Measurements from ENCODE around the gene FKRP. TPM values are rescaled to one million over a fixed set of nuclear protein-coding genes. Genes with fewer than 3 reads are reported as not detected.

Gene FKRP
- total and polyA plus RNA-seq, 2 of the 13 experiments (the other 11 are each of a cell fraction or from before 2014, with no cell fraction given), result 7.3 to 9.8 TPM

GRCh38 chr19:46704379-46705076, 41.3 kb upstream of the FKRP start (continued):
- TF ChIP-seq ZXDC (CRISPR knock-in tag; IDR thresholded peaks at IDR 0.05), result no peak
- no peak for TF ChIP-seq YEATS4 (CRISPR knock-in tag; IDR thresholded peaks at IDR 0.05; ENCODE audit: borderline replicate concordance)
- no peak for TF ChIP-seq IKZF5 (CRISPR knock-in tag; IDR thresholded peaks at IDR 0.05)
- no peak for TF ChIP-seq ZFP1 (CRISPR knock-in tag; IDR thresholded peaks at IDR 0.05)
- no peak for TF ChIP-seq ZSCAN12 (CRISPR knock-in tag; IDR thresholded peaks at IDR 0.05)
- TF ChIP-seq BATF2 (CRISPR knock-in tag; IDR thresholded peaks at IDR 0.05), result no peak
- peak; percentile 38; the same call in 1 of the 2 replicates for TF ChIP-seq GABPB1 (CRISPR knock-in tag; IDR thresholded peaks at IDR 0.05)
- no peak for TF ChIP-seq NR0B2 (CRISPR knock-in tag; IDR thresholded peaks at IDR 0.05)
- TF ChIP-seq ZNF121 (CRISPR knock-in tag; IDR thresholded peaks at IDR 0.05), result no peak
- TF ChIP-seq STAG1 (CRISPR knock-in tag; IDR thresholded peaks at IDR 0.05), result peak; percentile 55
- no peak for TF ChIP-seq ZNF44 (CRISPR knock-in tag; IDR thresholded peaks at IDR 0.05)
- TF ChIP-seq RXRA (CRISPR knock-in tag; IDR thresholded peaks at IDR 0.05), result no peak
- no peak for TF ChIP-seq PRDM4 (CRISPR knock-in tag; IDR thresholded peaks at IDR 0.05; ENCODE audit: borderline replicate concordance)
- TF ChIP-seq HIVEP1 (CRISPR knock-in tag; IDR thresholded peaks at IDR 0.05), result no peak
- no peak for TF ChIP-seq HBP1 (CRISPR knock-in tag; IDR thresholded peaks at IDR 0.05; ENCODE audit: low read depth)
- peak; percentile 78 for TF ChIP-seq YY1 (IDR thresholded peaks at IDR 0.05; ENCODE audit: insufficient read depth, insufficient replicate concordance, low read depth, low read length)
- no peak for TF ChIP-seq ZBTB21 (CRISPR knock-in tag; IDR thresholded peaks at IDR 0.05)
- TF ChIP-seq SRF (IDR thresholded peaks at IDR 0.05; ENCODE audit: low read depth, low read length), result no peak
- TF ChIP-seq CSRNP2 (CRISPR knock-in tag; conservative IDR thresholded peaks at IDR 0.05; ENCODE audit: low read depth), result no peak
